IMR-90 (cell line): ENCODE results near the gene ITPKA. TPM values are rescaled to one million over a fixed set of nuclear protein-coding genes. Genes with fewer than 3 reads are reported as not detected.

Source experiments
- ATAC-seq: fragments of 200-7000 bp; cut with Tn5 transposase; 2 replicates; pipeline ENCODE4 v1.9.1; 2020; ENCODE audit warnings: low read depth, mild to moderate bottlenecking, moderate library complexity
- BruUV-seq: library from RNA; stranded (reverse); fragments of 400-500 nt; replicated peaks from 2 replicates; lab custom pipeline; 2021; lab: Mats Ljungman, UMichigan
- CTCF ChIA-PET: fragments of 300-600 bp; formaldehyde crosslinking; extraction: SDS; loops from one replicate; lab custom pipeline; 2021; ENCODE audit warnings: antibody characterized with exemption; lab: Yijun Ruan, JAX
- POLR2A ChIA-PET: fragments of 300-600 bp; sonication (Branson Sonifier 250); formaldehyde crosslinking; loops from one replicate; lab custom pipeline; 2022; ENCODE audit warnings: antibody characterized with exemption; ENCODE audit not compliant: unreplicated experiment; lab: Charles Lee
- DNase-seq: peaks from one replicate; pipeline ENCODE4 v3.0.0; 2013
- H2AFZ ChIP-seq: replicated peaks from 2 replicates; pipeline ENCODE3; 2013; ENCODE audit warnings: low read length, mild to moderate bottlenecking; ENCODE audit not compliant: poor library complexity
- H2AK5ac ChIP-seq: 2 replicates; pipeline ENCODE4 v1.6.1; 2013; ENCODE audit warnings: low read depth, low read length, inconsistent platforms
- H2AK9ac ChIP-seq: replicated peaks from 2 replicates; pipeline ENCODE3; 2013; ENCODE audit warnings: mild to moderate bottlenecking, low read depth, low read length, moderate library complexity; ENCODE audit not compliant: poor library complexity
- H2BK120ac ChIP-seq: 2 replicates; pipeline ENCODE4 v1.6.1; 2013; ENCODE audit warnings: low read depth, low read length, inconsistent platforms
- H2BK15ac ChIP-seq: 3 replicates; pipeline ENCODE4 v1.6.1; 2013; ENCODE audit warnings: low read depth, low read length, inconsistent platforms
- H2BK20ac ChIP-seq: 2 replicates; pipeline ENCODE4 v1.6.1; 2013; ENCODE audit warnings: low read depth, mild to moderate bottlenecking, inconsistent platforms, low read length, moderate library complexity
- H2BK5ac ChIP-seq: 2 replicates; pipeline ENCODE4 v1.6.1; 2013; ENCODE audit warnings: mild to moderate bottlenecking, low read depth, low read length, inconsistent platforms; ENCODE audit not compliant: poor library complexity, severe bottlenecking
- H3K14ac ChIP-seq: replicated peaks from 2 replicates; pipeline ENCODE4 v1.6.1; 2013; ENCODE audit warnings: low read depth, low read length, inconsistent platforms
- H3K18ac ChIP-seq: 2 replicates; pipeline ENCODE4 v1.6.1; 2013; ENCODE audit warnings: low read depth, low read length, control low read depth
- H3K23ac ChIP-seq: 2 replicates; pipeline ENCODE4 v1.6.1; 2013; ENCODE audit warnings: low read depth, low read length, inconsistent platforms
- H3K27ac ChIP-seq: 2 replicates; pipeline ENCODE4 v1.5.1; 2013; ENCODE audit warnings: mild to moderate bottlenecking, control low read depth, low read length; ENCODE audit not compliant: insufficient read depth
- H3K27me3 ChIP-seq: 2 replicates; pipeline ENCODE4 v1.6.1; 2013; ENCODE audit warnings: low read length; ENCODE audit not compliant: control insufficient read depth, insufficient read depth
- H3K36me3 ChIP-seq: 2 replicates; pipeline ENCODE4 v1.6.1; 2013; ENCODE audit warnings: low read length, mixed read lengths; ENCODE audit not compliant: control insufficient read depth, insufficient read depth
- H3K4ac ChIP-seq: 2 replicates; pipeline ENCODE4 v1.6.1; 2013; ENCODE audit warnings: low read depth, low read length, inconsistent platforms
- H3K4me1 ChIP-seq: 2 replicates; pipeline ENCODE4 v1.6.1; 2013; ENCODE audit warnings: low read length, mixed read lengths; ENCODE audit not compliant: control insufficient read depth, insufficient read depth
- H3K4me2 ChIP-seq: 2 replicates; pipeline ENCODE4 v1.6.1; 2013; ENCODE audit warnings: low read depth, mild to moderate bottlenecking, control low read depth, low read length, moderate library complexity
- H3K4me3 ChIP-seq: 2 replicates; pipeline ENCODE4 v1.5.1; 2013; ENCODE audit warnings: low read depth, mild to moderate bottlenecking, control low read depth, low read length, moderate library complexity; ENCODE audit not compliant: insufficient read depth
- H3K56ac ChIP-seq: 2 replicates; pipeline ENCODE4 v1.6.1; 2013; ENCODE audit warnings: low read length, inconsistent platforms; ENCODE audit not compliant: insufficient read depth; ENCODE audit errors: extremely low read depth
- H3K79me1 ChIP-seq, 2 experiments: 2 replicates each; pipeline ENCODE4 v1.6.1; 2013; ENCODE audit warnings: low read length in 2 of 2, inconsistent platforms in 1 of 2, low read depth in 1 of 2
- H3K9ac ChIP-seq: 2 replicates; pipeline ENCODE4 v1.6.1; 2013; ENCODE audit warnings: low read depth, low read length, control low read depth
- H3K9me1 ChIP-seq: 2 replicates; pipeline ENCODE4 v1.6.1; 2013; ENCODE audit warnings: low read length, inconsistent platforms; ENCODE audit not compliant: insufficient read depth
- H3K9me3 ChIP-seq: 2 replicates; pipeline ENCODE4 v1.6.1; 2013; ENCODE audit warnings: low read length; ENCODE audit not compliant: control insufficient read depth, insufficient read depth
- H4K20me1 ChIP-seq: 2 replicates; pipeline ENCODE4 v1.6.1; 2013; ENCODE audit warnings: low read length, inconsistent platforms; ENCODE audit not compliant: insufficient read depth
- H4K5ac ChIP-seq: 2 replicates; pipeline ENCODE4 v1.6.1; 2013; ENCODE audit warnings: mild to moderate bottlenecking, low read depth, low read length, control low read depth
- H4K8ac ChIP-seq, 2 experiments: 2 replicates each; pipeline ENCODE4 v1.6.1; 2013; ENCODE audit warnings: low read depth in 2 of 2, low read length in 2 of 2, control low read depth in 1 of 2, inconsistent platforms in 1 of 2
- H4K91ac ChIP-seq: 2 replicates; pipeline ENCODE4 v1.6.1; 2013; ENCODE audit warnings: low read depth, low read length, inconsistent platforms; ENCODE audit not compliant: insufficient read depth
- BHLHE40 ChIP-seq: fragments of 150-350 bp; IDR thresholded peaks from 2 replicates; pipeline ENCODE4 v1.6.1; 2016; ENCODE audit warnings: mild to moderate bottlenecking, low read depth, low read length
- CEBPB ChIP-seq: IDR thresholded peaks from 2 replicates; pipeline ENCODE4 v1.6.1; 2012; ENCODE audit warnings: low read depth, low read length, improper control_type of control experiment
- CHD1 ChIP-seq: IDR thresholded peaks from 2 replicates; pipeline ENCODE4 v1.6.1; 2012; ENCODE audit warnings: low read depth, low read length, improper control_type of control experiment
- CTCF ChIP-seq: conservative IDR thresholded peaks from 2 replicates; pipeline ENCODE4 v1.5.1; 2012; ENCODE audit warnings: mild to moderate bottlenecking, low read depth, low read length, improper control_type of control experiment
- ELK1 ChIP-seq: fragments of 150-350 bp; IDR thresholded peaks from 2 replicates; pipeline ENCODE4 v1.6.1; 2016; ENCODE audit warnings: low read depth, mild to moderate bottlenecking, low read length, moderate library complexity, borderline replicate concordance
- FOS ChIP-seq: fragments of 150-350 bp; IDR thresholded peaks from 2 replicates; pipeline ENCODE4 v1.6.1; 2016; ENCODE audit warnings: low read depth, low read length
- MAFK ChIP-seq: IDR thresholded peaks from 2 replicates; pipeline ENCODE4 v1.6.1; 2012; ENCODE audit warnings: low read depth, low read length, improper control_type of control experiment
- MXI1 ChIP-seq: IDR thresholded peaks from 2 replicates; pipeline ENCODE4 v1.6.1; 2012; ENCODE audit warnings: low read depth, mild to moderate bottlenecking, low read length, moderate library complexity, borderline replicate concordance
- NFE2L2 ChIP-seq: fragments of 150-350 bp; IDR thresholded peaks from 2 replicates; pipeline ENCODE4 v1.6.1; 2016; ENCODE audit warnings: low read depth, mild to moderate bottlenecking, low read length
- POLR2A ChIP-seq: IDR thresholded peaks from 2 replicates; pipeline ENCODE4 v1.6.1; 2012; ENCODE audit warnings: mild to moderate bottlenecking, low read depth, low read length
- RAD21 ChIP-seq: IDR thresholded peaks from 2 replicates; pipeline ENCODE4 v1.6.1; 2012; ENCODE audit warnings: low read length, improper control_type of control experiment
- RCOR1 ChIP-seq: IDR thresholded peaks from 2 replicates; pipeline ENCODE4 v1.6.1; 2012; ENCODE audit warnings: mild to moderate bottlenecking, low read length, improper control_type of control experiment; ENCODE audit not compliant: insufficient replicate concordance
- RFX5 ChIP-seq: IDR thresholded peaks from 2 replicates; pipeline ENCODE4 v1.8.0; 2012; ENCODE audit warnings: low read depth, mild to moderate bottlenecking, low read length, moderate library complexity
- USF2 ChIP-seq: fragments of 150-350 bp; IDR thresholded peaks from 2 replicates; pipeline ENCODE4 v1.6.1; 2017; ENCODE audit warnings: mild to moderate bottlenecking, antibody characterized with exemption, low read length, low read depth
- WGBS, 2 experiments: methylation state at CpG; one replicate each; pipeline versions ENCODE4 v1.1.5 to v1.1.7; 2013; ENCODE audit warnings: missing lambda C conversion rate in 2 of 2; ENCODE audit not compliant: insufficient read length in 1 of 2; ENCODE audit errors: extremely low coverage in 2 of 2; 5-methylcytosine and 5-hydroxymethylcytosine counted together
- dilution Hi-C: fragments of 300-500 bp; cut with HindIII; formaldehyde crosslinking; loops from one replicate; pipeline ENCODE4 v1.14.3; 2018; ENCODE audit warnings: low sequenced_read_pairs; ENCODE audit not compliant: unreplicated experiment
- in situ Hi-C: fragments of 300-500 bp; cut with MboI; formaldehyde crosslinking; loops from 3 replicates; pipeline ENCODE4 v1.14.3; 2019; ENCODE audit warnings: low sequenced_read_pairs, inconsistent platforms, mixed read lengths
- intact Hi-C: fragments of 100-400 bp; cut with micrococcal nuclease; formaldehyde crosslinking; loops from 2 replicates; pipeline ENCODE4 v1.10.0; 2022
- polyA plus RNA-seq, 3 experiments: library from polyadenylated mRNA; depleted of rRNA; stranded (reverse); fragments of >200 nt; gene quantifications; 2 replicates each; pipeline ENCODE4 v1.2.3, GENCODE V29; 2012; ENCODE audit warnings: low replicate concordance in 1 of 3
- total RNA-seq: library from RNA; depleted of rRNA; stranded (reverse); fragments of >200 nt; gene quantifications from 2 replicates; pipeline ENCODE4 v1.2.3, GENCODE V29; 2012

ITPKA gene
- total and polyA plus RNA-seq, 2 of the 4 experiments (the other 2 are of a cell fraction), result 1.1 to 1.8 TPM

GRCh38 chr15:41511331-41511898 lies 17.7 kb downstream of the ITPKA start:
- 12% methylated on average over 38 of the region's 56 CpGs; no CpG with 5 or more reads in 1 of the 2 experiments for WGBS, 2 experiments
- Histone ChIP-seq H2AK9ac (no peak overlapping the region), H3K36me3 (peaks cover 2% of the 10 kb centered on the region; the same call in 1 of the 2 replicates), H3K18ac (no peak overlapping the region), H2BK120ac (no peak overlapping the region), H2BK5ac (no peak overlapping the region), H3K4me1 (peaks cover 8% of the 10 kb centered on the region; the same call in 1 of the 2 replicates), H3K9me3 (no peaks in the 10 kb centered on the region), H3K4me3 (no peak overlapping the region), H3K9me1 (no peaks in the 10 kb centered on the region), H3K27ac (no peak overlapping the region), H3K23ac (no peak overlapping the region), H3K79me1 (no peaks in the 10 kb centered on the region), H4K5ac (no peak overlapping the region), H2AK5ac (no peak overlapping the region), H3K56ac (no peak overlapping the region), H2AFZ (no peak overlapping the region), H3K4me2 (no peak overlapping the region), H3K14ac (no peak overlapping the region), H4K20me1 (no peaks in the 10 kb centered on the region), H2BK20ac (no peak overlapping the region), H3K4ac (no peak overlapping the region), H3K27me3 (peaks cover 38% of the 10 kb centered on the region), H2BK15ac (no peak overlapping the region), H3K9ac (no peak overlapping the region), H4K91ac (no peak overlapping the region), H4K8ac (no peak overlapping the region)
- no TSS peak for BruUV-seq
- ChIA-PET POLR2A (no interaction called here), CTCF (interaction anchor here (1.0 kb wide), 1 partner anchor 300 kb away, joined by 3 read pairs; no protein-coding TSS in a partner anchor)
- intact Hi-C loops (no loop called here), in situ Hi-C loops (no loop called here), dilution Hi-C loops (no loop called here)
- DNase-seq (no peak), ATAC-seq (no peak)
- no peak for TF ChIP-seq RAD21
- TF ChIP-seq MAFK, result no peak
- no peak for TF ChIP-seq BHLHE40
- TF ChIP-seq USF2, result no peak
- no peak for TF ChIP-seq POLR2A
- no peak for TF ChIP-seq RFX5
- TF ChIP-seq CEBPB, result no peak
- no peak for TF ChIP-seq FOS
- TF ChIP-seq CHD1, result no peak
- no peak for TF ChIP-seq RCOR1
- TF ChIP-seq NFE2L2, result no peak
- TF ChIP-seq ELK1, result no peak
- no peak for TF ChIP-seq MXI1
- TF ChIP-seq CTCF, result no peak
